Cardiac septum (tissue), 1 donor: ENCODE measurements around the gene SNAP47. TPM values are rescaled to one million over a fixed set of nuclear protein-coding genes. Genes with fewer than 3 reads are reported as not detected.

Source experiments
- DNase-seq: peaks from one replicate; pipeline ENCODE4 v3.0.0-alpha.2; 2020; ENCODE audit warnings: low spot score
- intact Hi-C: fragments of 100-400 bp; cut with DNase I; formaldehyde crosslinking; loops from one replicate; pipeline ENCODE4 v1.14.0; 2022
- total RNA-seq: library from RNA; stranded (reverse); fragmentation: NEBNext Ultra II Directional; extraction: Animal tissue kit (Norgen Biotek cat#: 25700); gene quantifications from one replicate; pipeline ENCODE4 v1.2.1, GENCODE V29; 2021
- donor health status: DM: no; HTN: no; CAD: no.

Gene SNAP47
- total RNA-seq, 1 donor from 2014 or later, result 44.0 TPM

DNA sequence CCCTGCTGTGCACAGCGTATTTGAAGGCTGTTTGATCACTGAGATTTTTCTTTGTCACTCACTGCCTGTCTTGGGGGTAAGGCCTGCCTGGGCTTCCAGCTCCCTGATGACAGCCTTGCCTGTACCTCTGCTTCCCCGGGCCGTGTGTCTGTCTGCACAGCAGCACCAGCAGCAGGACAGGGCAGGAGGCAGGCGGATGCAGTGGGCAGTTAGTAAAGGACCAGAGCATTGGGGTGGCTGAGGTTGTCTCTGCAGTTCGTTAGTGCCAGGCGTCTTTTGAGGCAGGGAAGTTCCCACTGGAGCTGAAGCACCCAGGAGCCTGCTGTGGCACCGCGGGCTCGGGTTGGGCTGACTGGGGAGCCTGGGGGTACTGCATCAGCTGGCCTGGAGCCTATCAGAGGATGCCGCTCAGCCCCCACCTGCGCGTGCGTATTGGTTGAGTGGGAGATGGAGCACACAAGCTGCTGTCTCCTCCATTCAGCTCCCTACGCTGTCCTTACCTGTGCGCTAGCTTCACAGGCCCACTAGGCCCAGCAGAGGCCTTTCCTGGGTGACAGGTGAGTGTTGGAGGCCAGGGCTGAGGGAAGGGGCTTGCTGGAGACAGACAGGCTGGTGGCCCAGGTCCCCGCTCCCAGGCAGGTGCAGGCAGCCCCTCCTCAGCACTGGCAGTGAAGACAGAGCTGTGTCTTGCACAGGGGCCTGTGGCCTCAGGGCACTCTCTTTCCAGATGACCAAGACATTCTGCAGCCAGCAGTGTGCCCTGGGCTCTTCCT is 28.2 kb downstream of the SNAP47 start:
- no peak for DNase-seq
- intact Hi-C loops, result loop anchor here (5.0 to 10.0 kb wide), 2 partner anchors 36 to 279 kb away; no protein-coding TSS in a partner anchor

DNA sequence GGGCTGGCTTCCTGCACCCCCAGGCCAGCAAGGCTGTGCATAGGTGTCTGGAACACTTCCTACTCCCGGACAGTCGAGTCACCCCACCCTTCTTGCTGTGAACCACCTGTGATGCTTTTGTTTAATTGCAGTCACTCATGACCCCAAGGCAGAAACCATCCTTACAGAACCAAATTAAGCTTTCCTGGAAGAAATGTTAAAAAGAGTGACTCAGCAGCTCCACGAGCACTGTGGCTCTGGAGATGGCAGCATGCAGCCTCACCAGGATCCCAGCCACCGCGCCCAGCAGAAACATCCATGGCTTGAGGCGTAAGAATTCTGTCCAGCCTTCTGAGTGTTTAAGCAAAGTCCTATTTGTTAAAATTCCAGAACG is 28.8 kb downstream of the SNAP47 start:
- DNase-seq, result no peak
- intact Hi-C loops, result loop anchor here (5.0 to 10.0 kb wide), 2 partner anchors 37 to 279 kb away; no protein-coding TSS in a partner anchor

DNA sequence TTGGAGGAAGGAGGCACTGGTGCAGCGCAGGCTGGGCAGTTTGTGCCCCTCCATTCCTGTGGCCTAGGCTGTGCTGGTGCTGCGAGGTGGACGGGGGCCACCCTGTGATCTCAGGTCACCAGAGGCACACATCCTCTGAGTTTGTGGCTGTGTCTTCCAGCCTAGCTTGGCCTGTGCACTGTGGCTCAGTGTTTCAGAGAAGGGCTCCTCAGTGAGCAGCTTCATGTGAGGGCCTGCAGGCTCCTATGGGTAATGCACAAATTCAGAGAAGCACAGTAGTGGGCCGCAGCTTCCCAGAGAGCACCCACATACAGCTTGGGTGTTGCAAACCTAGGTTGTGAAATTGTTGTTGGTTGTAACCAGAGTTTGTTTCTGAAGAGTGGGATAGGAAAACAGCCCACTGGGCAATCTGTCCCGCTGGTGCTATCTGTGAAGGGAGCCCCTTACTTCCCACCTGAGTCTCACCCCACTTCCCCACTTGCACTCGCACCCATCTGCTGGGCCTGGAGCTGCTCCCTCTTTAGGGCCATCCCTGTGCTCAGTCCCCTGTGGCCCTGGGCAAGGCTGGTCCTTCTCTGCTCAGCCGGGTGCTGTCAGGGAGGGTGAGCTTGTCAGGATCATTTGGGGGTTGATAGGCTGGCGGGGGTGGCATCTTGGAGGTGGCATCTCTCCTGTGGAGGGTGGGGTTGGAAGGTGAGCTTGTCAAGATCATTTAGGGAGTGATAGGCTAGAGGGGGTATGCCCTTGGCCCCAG is 30.2 kb downstream of the SNAP47 start:
- intact Hi-C loops, result loop anchor here (10.0 kb wide), 1 partner anchor 281 kb away; no protein-coding TSS in a partner anchor
- no peak for DNase-seq

DNA sequence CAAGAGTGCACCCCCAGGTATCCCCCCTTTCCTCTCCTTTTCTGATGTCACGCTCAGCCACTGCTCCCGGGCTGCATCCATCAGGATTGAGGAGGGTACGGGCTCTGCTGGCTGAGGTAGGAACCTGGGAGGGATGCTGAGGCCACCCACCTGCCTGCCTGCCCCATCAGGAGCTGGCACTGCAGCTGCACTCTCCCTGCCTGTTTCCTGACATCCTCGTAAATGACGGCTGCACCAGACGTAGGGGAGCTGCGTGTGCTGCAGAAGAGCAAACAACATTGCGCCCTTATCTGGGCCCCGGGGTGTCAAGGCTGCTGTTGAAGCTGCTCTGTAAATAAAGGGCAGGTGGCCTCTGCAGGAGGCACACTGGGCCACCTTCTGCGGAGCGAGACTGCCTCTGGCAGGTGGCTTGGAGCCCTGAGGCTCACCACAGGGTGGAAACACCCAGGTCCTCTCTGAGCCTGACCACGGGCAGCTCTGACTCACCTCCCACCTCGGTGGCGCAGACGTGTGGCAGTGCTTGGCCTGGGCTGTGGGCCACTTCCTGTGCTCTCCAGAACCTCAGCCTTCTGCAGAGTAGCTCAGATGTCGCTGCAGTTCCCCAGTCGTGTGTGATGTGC is 30.9 kb downstream of the SNAP47 start:
- intact Hi-C loops, result loop anchor here (10.0 kb wide), 1 partner anchor 281 kb away; no protein-coding TSS in a partner anchor
- DNase-seq, result no peak

DNA sequence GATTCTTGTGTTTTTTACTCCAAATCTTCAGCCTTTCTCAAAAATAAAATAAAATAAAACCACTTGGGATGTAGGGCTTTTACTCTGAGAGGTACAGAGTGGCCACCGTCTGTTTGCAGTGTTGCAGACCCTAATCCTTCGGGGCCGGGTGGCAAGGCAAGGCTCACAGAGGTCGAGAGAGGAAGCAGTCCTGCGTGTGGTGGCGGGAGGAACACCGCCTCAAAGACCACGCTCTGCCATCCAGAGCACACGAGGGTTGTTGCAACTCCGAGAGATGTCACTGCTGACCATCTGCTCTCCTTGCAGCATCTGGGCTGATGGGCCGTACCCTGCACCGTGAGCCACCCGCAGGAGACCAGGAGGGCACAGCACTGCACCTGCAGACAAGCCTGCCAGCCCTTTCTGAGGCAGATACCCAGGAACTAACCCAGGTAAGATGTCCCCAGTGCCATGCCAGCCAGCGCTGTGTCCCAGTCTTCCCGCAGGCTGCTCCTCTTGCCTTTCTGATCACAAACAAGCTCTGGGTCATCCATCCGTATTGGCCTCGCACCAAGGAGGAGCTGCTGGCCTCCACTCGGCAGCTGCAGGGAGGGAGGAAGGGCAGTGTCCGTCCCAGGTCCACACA is 31.5 kb downstream of the SNAP47 start:
- intact Hi-C loops, result loop anchor here (10.0 kb wide), 1 partner anchor 282 kb away; no protein-coding TSS in a partner anchor
- no peak for DNase-seq

DNA sequence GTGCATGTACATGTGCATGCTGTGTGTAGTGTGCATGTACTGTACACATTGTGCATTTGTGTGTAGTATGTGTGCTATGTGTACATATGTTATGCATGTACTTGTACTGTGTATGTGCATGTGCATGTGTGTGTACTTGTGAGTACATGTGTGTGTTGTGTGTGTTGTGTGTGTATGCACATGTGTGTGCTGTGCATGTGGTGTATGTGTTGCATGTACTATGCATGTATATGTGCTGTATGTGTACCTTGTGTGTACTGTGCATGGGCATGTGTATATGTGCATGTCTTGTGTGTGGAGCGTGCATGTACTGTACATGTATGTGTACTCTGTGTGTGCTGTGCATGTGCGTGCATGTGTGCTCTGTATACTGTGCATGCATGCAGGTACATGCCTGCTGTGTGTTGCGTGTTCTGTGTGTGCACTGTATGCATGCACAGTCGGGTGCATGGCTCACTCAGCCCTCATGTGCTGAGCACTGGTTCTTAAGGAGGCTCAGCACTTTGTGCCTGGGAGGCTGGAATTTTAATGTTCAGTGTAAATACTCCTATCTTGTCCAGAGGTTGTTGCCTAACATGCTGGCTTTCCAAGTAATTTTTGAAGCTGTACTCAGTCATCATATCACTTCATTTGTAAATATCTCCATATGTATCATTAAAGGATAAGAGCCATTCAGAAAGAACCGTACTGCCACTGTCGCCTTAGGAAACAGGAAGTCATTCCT is 32.3 kb downstream of the SNAP47 start:
- intact Hi-C loops, result loop anchor here (10.0 kb wide), 1 partner anchor 283 kb away; no protein-coding TSS in a partner anchor
- DNase-seq, result no peak

DNA sequence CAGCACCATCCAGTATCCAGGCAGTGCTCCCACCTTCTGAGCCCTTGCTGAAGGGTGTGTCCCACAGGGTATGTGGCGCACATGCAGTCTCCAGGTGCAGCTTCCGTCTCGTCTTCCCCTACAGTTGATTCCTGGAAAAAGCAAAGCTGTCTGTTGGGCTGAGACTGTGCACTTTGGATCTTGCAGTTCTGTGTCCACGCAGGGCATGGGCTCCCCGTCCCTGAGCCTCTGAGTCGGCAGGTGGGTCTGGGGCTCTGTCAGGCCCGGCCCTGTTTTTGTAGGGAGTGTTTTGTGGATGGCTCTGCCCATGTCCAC is 32.8 kb downstream of the SNAP47 start:
- intact Hi-C loops, result loop anchor here (10.0 kb wide), 1 partner anchor 283 kb away; no protein-coding TSS in a partner anchor
- no peak for DNase-seq

DNA sequence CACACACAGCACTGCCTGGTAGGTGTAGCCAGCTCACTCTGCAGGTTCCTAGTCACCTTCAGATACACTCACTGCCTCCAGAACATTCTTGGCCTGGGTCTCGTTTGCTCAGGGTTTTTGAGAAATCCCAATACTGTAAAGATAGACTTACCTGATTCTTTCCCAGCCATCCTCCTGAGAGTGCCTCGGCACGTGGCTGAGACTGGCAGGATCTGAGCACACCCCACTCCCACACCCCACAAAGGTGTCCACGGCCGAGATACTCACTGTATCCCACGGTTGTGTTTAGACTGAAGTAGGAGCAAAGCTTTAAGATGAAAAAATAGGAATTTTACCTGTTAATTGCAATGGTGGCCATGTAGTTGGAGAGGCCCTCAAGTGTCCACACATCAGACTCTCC is 33.4 kb downstream of the SNAP47 start:
- intact Hi-C loops, result loop anchor here (10.0 kb wide), 1 partner anchor 284 kb away; no protein-coding TSS in a partner anchor
- DNase-seq, result no peak

DNA sequence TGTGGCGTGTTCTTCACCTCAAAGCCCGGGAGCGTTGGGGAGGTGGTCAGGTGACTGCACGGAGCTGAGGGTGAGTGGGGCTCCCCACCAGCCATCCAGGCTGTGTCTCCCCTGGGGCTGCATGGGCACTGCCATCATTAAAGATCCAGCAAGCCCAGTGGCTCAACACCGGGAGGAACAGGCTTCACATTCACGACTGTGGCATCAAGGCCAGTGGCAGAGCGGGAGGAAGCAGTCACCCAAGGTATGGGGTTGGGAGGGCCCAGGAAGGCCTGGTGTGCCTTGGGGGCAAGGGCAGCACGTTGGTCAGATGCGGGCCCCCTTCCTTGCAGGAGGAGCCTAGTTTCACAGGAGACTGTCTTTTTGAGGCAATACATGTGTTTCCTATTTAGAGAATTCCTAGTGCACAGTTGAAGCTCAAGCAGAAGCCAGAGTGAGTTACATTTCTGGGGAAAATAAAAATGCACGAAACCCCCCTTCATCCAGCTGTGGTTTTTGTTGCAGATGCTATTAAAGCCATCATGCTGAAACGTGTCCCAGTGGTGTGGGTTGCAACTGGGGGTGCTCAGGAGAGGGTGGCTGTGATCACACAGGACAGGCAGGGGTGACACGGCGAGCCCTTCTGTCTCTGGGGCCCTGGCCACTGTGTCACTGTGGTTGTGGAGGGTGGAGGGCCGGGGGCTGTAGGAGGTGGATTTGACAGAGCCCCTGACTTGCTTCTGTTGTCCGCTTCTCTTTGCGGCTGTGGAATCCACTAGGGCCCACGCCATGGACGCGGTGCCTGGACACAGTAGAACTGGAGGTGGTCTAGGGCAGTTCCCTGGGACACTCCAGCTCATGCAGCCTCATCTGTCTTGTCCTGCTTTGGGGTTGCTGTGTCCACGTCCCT is 34.1 kb downstream of the SNAP47 start:
- intact Hi-C loops, result loop anchor here (10.0 kb wide), 1 partner anchor 284 kb away; no protein-coding TSS in a partner anchor
- DNase-seq, result no peak

DNA sequence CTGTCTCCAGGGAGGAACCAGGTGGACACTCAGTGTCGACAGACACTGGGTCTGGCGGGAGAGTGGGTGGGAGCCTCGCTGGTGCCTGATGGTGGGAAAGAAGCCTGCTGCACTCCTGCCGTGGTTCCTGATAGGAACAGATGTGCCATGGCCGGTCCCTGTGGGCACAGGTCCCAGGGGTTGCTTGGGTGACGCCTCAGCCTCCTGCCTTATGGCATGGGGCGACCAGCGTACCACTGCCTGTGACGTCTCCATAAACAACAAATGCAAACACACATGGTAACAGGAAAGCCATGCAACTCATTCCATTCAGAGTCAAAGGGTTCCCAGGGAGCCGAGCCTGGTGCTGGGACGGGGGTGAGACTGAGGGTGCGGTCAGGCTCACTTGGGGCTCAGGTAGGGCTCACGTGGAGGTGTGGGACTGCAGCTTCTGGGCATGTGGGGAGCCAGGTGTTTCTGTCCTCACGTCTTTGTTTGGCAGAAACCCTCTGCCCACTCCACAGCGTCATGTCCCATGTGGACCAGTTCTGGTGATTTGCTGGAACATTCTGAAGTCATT is 34.8 kb downstream of the SNAP47 start:
- no peak for DNase-seq
- intact Hi-C loops, result loop anchor here (10.0 kb wide), 1 partner anchor 285 kb away; no protein-coding TSS in a partner anchor

DNA sequence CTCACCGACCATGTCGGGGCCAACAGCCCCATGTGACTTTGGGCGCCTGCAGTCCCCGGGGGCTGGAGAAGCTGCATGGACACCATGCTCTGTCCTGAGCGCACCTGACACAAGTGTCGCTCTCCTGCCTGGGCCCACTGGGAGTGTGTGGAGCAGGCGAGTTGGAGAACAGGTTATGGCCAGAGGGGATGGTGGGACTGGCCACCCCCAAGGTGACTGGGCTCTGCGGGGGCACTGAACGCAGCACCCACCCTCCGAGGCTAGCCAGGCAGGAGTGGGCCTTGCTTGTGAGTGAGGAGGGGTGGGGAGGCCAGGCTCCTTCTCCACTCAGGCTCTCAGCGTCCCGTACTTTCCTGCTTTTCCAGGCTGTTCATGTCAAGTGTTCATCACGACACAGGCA is 35.6 kb downstream of the SNAP47 start:
- DNase-seq, result no peak
- intact Hi-C loops, result no loop called here

DNA sequence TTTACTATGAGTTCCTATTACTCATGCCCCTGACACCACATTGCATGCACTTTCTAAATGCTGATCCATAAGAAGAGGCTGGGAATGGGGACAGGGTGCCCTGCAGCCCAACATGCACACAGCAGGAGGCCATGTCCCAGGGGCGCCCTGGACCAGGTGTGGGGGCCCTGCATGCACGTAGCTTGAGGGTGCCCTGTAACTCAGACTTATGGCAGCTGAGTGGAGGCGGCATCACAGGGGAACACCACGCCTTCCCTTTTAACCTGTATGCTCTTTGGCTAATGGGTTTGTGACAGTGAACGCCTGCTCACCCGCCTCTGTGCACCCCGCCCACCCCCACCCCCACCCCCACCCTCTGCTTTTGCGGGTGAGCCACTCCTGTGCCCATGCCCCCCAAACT is 36.1 kb downstream of the SNAP47 start:
- intact Hi-C loops, result no loop called here
- DNase-seq, result no peak

DNA sequence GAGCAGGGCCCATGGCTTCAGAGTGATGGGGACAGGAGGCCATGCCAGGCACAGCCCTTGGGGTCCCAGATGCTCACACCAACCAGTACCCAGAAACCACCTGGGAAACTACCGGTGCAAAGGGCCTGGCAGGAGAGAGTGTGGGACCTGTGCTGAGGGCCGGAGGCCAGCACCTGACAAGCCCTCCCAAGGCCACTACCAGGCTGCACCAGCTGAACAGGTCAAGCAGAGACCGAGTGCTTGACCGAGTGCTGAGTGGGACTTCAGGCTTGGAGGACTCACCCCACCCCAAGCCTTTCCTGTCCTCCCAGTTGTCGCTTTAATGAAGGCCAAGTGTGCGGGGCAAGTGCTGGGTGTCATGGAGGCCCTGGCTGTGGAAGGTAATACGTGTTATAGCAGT is 36.5 kb downstream of the SNAP47 start:
- DNase-seq, result no peak
- intact Hi-C loops, result no loop called here

DNA sequence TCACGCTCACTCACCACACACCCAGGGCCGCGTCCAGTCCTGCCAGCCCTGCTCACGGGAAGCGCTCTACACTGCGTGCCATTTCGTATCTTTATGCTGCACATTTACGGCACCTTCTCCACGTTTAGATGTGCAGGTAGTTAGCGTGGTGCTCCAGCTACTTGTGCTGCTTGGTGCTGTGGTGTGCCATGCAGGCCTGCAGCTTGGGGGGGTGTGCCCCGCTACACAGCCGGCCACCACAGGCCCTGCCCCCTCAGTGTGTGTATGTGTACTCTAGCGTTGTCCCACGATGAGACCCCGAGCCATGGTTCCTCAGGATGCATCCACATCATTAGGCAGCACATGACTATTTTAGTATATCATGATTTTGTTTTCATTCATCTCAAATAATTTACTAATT is 38.3 kb downstream of the SNAP47 start:
- no peak for DNase-seq

DNA sequence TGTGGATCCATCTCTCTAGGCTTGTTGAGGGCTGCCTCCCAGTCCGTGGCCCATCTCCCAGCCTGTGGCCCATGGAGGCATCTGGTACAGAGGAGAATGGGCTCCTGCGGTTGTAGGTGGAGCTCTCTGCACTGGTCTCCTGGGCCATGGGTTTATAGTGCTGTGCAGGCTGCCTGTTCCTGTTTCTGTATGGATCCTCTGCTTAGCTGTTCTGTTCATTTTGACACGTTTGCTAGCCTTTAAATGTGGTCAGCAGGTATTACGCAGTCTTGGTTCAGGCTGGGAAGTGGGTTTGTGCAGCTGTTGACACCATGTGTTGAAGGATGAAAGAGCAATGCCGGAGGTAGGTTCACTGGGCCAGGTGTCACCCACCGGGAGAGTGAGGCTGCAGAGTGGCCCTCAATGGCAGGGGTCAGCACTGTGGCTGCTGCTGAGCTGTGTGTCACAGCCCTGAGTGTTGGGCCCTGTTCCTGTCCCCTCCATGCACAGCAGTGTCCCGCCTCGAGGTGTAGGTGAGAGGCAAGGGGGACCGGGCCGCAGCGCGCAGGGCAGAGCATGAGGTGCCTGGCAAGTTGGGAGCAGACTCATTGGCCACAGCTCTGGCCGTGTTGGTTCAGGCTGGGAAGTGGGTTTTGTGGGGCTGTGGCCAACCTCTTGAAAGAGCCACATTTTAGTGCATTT is 39.0 kb downstream of the SNAP47 start:
- DNase-seq, result no peak
- intact Hi-C loops, result no loop called here

More for the DNA sequence above, 38.3 kb downstream of the SNAP47 start:
- intact Hi-C loops, result no loop called here

DNA sequence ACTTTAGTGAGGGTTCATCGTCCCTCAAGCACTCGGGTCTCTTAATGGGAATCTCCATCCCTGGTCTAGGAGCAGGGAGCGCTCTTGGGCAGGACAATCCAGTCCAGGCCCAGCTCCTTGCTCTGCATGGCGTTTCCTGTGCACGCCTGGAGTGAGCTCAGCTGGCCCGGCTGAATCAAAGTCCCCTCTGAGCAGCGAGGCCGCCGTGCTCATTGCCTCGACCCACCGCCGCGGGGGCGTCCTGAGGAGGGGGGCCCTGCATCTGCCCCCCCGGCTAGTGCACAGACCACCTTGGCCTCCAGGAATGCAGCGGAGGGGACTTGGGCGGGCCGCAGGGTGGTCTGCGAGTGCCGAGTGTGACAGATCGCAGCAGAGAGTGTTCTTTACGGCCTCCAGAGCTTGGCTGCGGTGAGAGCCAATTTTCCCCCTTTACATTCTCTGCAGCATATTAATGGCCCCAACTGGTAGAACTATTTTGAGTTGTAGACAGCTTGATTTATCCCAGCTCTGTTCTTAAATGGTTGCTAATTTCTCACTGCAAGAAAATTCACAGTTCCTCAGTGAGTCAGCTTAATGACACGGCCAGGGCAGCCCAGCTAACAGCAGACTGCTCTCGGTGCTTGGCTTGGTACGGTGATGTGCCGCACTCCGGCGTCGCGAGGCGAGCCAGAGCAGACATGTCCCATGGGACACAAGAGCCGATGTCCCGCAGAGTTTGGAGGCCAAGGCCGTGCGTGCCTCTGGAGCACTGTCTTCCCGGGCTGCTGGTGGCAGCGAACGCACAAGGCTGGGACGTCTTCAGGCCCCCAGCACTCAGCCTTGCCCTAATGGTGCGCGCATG is 39.8 kb downstream of the SNAP47 start:
- intact Hi-C loops, result no loop called here
- no peak for DNase-seq
